NOMO-1 (cell line): ENCODE measurements around the gene CMTM7.
A peak's percentile ranks its signal among the peaks of the same experiment; 100 is the strongest.

ENCODE experiments used
- DNase-seq, 2 experiments: peaks; one replicate each; lab custom pipeline; 2025; ENCODE audit not compliant: unreplicated experiment in 2 of 2; lab: John Stamatoyannopoulos, UW

CMTM7 gene

DNA sequence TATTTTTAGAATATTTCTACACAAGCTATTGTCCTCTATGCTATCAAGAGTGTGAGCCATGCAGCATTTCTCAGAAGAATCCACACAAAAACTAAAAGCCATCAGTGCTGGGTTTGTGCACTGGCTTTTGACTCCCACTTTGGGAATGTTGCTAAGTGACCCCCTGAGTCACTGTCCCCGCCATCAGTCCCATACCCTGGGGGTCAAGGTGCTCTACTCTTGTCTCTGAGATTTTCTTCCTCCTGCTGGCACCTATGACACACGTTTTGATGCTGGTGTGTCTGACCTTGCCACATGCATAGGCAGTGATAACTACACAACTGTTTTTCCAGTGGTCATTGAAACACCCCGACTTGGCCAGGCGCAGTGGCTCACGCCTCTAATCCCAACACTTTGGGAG, 19.8 kb downstream of the CMTM7 start:
- no peak for DNase-seq

DNA sequence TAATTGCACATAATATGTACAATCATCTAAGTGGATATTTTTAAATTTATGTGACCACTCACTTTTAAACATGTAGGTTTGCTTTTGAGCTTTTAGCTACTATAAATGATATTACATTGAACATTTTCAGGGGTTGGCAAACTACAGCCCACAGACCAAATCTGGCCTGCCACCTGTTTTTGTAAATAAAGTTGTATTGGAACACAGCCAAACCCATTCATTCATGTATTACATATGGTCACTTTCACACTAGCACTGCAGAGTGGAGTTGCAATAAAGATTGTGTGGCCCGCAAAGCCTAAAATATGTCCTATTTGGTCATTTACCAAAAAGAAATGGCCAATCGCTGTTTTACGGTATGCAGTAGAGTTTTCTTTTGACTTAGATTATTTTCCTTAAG, 21.2 kb downstream of the CMTM7 start:
- DNase-seq, result no peak

DNA sequence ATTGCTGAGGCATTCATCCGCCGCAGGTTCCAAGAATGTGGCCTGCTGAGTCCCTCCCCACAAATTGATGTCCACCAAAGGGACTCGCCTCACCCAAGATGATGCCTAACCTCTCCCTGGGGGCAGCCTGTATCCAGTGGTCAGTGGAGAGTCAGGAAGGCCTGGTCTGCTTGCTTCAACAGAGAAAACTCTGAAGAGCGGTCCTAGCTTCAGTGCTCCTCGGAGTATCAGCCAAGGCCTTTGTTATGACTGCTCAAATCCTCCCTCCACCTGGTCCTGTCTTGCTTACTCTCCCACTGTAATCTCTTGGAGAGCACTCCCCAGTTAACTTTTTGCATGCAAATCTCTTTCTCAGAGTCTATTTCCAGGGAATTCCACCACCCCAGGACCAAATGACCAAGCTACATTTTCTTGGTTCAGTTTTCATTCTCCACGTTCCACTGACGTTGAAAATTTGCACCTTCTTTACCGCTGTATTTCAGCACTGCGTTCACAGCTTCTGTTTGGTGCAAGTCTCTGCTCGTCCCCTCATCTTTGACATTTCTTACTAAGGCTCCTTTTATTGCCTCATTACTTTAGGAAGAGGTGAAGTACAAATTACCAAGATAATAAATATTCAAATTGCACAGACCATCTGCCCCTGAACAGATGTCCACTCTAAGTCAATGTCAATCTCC, 22.3 kb downstream of the CMTM7 start:
- DNase-seq, result no peak

- DNase-seq, result no peak
These were observed 23.0 kb downstream of the CMTM7 start for GRCh38 chr3:32414522-32415202.

GRCh38 chr3:32419742-32420125, 28.1 kb downstream of the CMTM7 start:
- DNase-seq, result peak in 1 of 2 experiments; percentile 31

- DNase-seq, result peak; percentile 32 to 48
These were observed 28.7 kb downstream of the CMTM7 start for GRCh38 chr3:32420126-32421038.

GRCh38 chr3:32421185-32421584, 29.5 kb downstream of the CMTM7 start:
- DNase-seq, result no peak

DNA sequence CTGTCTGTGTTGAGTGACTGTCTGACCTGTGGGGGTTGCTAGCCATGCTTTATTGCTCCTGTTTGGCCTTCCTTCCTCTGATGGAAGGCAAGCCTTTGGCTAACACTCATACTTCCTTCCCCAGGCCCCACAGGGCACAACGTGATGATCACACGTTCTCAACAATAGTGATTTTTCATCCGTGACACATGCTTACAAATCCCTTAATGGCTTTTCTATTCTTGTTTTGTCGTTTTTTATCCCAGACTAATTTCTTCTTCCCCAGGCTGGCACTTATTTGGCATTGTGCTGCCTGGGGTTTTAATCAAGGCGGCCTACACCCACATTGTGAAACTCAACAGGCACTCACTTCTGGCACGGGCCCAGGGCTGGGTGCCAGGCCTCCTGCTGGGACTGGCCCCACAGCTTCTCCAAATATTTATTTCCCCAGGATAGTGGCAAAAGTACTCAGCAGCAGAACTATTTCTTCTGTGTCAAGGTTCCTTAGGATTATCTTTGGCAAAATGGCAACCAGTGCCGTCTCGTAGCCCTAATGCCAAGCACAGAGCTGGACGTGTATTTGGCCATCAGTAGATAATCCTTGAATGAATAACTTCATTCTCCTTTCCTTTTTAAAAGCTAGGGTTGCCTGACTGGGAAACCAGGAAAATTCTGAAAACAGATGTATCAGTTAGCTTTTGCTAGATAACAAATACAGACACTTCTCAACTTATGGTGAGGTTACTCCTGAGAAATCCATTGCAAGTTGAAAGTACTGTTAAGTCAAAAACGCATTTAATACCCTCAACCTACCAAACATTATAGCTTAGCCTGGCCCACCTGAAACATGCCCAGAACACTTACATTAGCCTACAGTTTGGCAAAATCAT, 30.6 kb downstream of the CMTM7 start:
- no peak for DNase-seq

DNA sequence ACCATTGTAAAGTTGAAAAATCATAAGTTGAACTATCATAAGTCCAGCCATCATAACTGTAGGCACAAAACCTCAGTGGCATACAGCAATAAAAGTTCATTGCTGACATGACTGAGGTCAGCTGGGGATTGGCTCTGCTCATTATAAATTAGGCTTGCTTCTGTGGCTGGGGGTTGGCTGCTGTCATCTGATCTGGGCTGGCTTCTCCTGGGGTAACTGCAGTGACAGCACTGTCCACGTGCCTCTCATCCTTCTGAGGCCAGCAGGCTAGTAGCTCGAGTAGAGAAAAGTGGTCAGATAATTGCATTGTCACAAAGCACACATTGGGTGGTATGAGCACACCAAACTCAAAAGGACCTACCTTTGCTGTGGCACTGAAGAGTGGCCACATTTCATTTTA, 31.3 kb downstream of the CMTM7 start:
- no peak for DNase-seq

GRCh38 chr3:32423534-32423933, 31.9 kb downstream of the CMTM7 start:
- DNase-seq, result no peak

- DNase-seq, result no peak
These were observed 32.4 kb downstream of the CMTM7 start for GRCh38 chr3:32423956-32424557.

GRCh38 chr3:32424581-32425250, 33.1 kb downstream of the CMTM7 start:
- no peak for DNase-seq

- no peak for DNase-seq
These were observed 36.7 kb downstream of the CMTM7 start for GRCh38 chr3:32428092-32429068.

GRCh38 chr3:32430900-32431299, 39.2 kb downstream of the CMTM7 start:
- peak in 1 of 2 experiments; percentile 21 for DNase-seq

GRCh38 chr3:32431481-32431880, 39.8 kb downstream of the CMTM7 start:
- no peak for DNase-seq

DNA sequence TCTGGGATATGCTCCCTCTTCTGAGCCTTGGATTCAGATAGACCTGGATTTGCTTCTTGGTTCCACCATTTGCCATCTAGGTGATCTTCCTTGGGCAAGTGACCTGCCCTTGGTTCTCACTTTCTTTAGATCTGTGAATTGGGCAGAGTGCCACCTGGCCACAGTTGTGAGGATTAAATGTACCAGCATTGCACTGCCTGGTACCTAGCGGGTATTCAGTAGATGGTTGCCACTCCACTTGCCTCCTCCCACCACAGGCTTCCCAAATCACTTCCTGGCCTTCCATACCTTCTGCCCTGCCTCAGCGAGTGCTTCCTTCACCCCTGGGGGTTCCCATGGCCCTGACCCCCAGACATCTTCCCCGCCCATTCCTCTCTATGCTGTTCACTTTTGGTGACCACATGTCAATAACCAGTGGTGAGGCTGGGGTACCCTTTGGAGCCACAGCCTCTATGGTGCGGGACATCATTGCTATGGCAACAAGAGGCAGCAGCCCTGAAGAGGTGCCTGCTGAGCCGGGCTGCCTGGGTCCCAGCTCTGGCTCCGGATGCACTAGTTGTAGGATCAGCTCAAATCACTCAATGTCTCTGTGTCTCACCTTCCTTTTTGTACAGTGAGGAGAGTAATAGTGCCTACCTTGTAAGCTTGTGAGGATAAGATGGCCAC, 40.5 kb downstream of the CMTM7 start:
- DNase-seq, result no peak

GRCh38 chr3:32432711-32433530, 41.3 kb downstream of the CMTM7 start:
- DNase-seq, result peak; percentile 73 to 82
